Stimulated activated CD8-positive, alpha-beta memory T cell treated with anti-CD3 and anti-CD28 coated beads, Interleukin-12 subunit alpha, Interleukin-12 subunit beta, amount 100 ng/mL, for 4 hours (primary cell): Measurements from ENCODE around the gene PEMT.

Experiments
- DNase-seq: peaks from one replicate; pipeline ENCODE4 v3.0.0-alpha.2; 2020; ENCODE audit warnings: low read depth

Gene PEMT

DNA sequence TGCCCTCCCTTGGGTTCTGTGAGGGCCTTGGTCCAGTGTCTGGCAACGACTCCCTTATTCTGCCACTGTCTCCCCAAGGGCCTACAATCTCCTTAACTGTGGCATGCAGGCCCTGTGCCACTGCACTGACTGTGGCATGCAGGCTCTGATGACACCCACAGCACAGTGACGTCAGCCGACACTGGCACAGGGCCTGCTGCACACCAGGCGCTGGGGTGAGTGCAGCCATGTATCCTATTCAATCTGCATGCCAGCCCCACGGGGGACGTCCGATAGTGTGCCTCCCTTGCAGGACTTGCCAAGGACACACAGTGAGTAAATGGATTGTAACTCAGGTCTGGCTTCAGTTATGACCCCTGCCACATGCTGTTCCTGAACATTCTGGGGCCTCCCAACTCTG lies 55.6 kb downstream of the PEMT start:
- no peak for DNase-seq

DNA sequence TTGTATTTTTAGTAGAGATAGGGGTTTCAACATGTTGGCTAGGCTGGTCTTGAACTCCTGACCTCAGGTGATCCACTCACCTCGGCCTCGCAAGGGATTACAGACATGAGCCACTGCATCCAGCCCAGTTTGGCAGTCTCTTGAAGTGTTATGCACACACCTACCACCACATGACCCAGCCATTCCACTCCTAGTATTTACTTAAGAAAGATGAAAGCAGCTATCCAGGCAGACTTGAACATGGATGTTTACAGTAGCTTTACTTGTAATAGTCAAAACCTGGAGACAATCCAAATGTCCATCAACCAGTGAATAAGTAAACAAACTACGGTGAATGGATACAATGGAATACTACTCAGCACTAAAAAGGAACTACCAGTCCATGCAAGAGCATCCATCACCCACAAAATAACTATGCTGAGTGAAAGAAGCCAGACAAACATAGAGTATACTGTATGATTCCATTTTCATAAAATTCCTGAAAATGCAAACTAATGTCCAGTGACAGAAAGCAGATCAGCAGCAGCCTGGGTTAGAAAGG lies 57.5 kb downstream of the PEMT start:
- DNase-seq = no peak

DNA sequence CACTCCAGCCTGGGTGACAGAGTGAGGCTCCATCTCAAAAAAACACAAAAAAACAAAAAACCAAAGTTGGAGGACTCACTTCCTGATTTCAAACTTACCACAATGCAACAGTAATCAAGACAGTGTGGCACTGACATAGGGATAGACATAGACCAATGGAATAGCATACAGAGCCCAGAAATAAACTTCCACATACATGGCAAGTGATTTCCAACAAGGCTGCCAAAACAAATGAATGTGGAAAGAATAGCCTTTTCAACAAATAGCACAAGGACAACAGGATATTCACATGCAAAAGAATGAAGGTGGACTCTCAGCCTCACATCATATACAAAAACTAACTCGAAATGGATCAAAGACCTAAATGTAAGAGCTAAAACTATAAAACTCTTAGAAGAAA lies 58.5 kb downstream of the PEMT start:
- DNase-seq = no peak

- DNase-seq = no peak
These were observed 60.4 kb downstream of the PEMT start for GRCh38 chr17:17531156-17531555.

- DNase-seq = no peak
These were observed 62.5 kb downstream of the PEMT start for GRCh38 chr17:17528696-17529652.

- no peak for DNase-seq
These were observed 63.5 kb downstream of the PEMT start for GRCh38 chr17:17527956-17528500.

DNA sequence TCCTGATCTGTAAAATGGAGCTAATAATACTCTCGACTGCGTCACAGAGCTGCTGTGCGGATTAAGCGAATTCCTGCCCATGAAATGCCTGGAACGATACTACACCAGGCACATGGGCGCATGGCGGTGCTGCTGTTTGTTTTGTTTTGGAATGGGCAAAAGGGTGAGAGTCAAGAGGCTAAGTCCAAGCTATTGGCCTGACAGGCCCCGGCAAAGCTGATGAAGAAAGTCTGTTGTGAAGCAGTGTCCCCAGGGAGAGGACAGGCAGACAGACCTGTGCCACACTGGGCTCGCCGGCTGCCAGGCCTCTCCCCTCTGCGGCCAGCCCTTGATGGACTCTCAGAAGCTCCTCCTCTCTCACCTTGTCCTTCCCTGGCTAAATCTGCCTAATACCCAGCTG lies 64.0 kb downstream of the PEMT start:
- no peak for DNase-seq

DNA sequence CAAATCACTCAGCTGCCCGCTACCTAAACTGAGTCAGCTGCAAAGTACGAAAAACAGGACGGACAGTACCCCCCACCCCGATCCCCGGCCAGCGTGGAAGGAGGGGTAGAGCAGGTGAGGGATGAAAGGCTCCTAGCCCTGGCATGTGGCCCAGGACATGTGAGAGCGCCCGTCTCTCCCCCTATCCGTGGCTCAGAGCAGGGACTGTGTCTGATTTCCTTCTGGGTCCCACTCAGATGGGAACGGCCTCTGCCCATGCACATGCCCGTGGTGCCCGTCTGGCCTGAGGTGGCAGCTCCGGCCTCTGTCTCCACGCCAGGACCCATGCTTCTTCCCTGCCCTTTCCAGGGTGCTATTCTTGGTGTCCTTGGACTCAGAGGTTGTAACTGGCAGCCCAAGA lies 65.1 kb downstream of the PEMT start:
- DNase-seq = no peak

DNA sequence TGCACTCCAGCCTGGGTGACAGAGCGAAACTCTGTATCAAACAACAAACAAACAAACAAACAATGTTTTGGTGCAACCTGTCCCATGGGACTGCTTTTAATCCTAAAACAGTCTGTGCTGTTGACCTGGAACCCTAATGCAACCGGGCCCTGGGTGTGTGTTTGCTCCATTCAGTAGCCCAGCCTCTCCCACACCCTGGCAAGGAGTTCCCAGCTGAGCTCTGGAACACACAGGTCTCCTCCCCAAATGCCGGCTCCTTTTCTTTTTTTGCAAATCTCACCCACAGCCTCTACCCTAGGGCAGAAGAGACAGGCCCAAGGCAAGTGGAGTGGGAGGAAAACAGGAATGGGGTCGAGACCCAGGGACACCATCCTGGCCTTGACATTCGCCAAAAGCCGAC lies 65.6 kb downstream of the PEMT start:
- DNase-seq = no peak

GRCh38 chr17:17525311-17525710 lies 66.2 kb downstream of the PEMT start:
- DNase-seq = no peak

- no peak for DNase-seq
These were observed 67.6 kb downstream of the PEMT start for GRCh38 chr17:17523731-17524490.

GRCh38 chr17:17523001-17523730 lies 68.3 kb downstream of the PEMT start:
- no peak for DNase-seq

DNA sequence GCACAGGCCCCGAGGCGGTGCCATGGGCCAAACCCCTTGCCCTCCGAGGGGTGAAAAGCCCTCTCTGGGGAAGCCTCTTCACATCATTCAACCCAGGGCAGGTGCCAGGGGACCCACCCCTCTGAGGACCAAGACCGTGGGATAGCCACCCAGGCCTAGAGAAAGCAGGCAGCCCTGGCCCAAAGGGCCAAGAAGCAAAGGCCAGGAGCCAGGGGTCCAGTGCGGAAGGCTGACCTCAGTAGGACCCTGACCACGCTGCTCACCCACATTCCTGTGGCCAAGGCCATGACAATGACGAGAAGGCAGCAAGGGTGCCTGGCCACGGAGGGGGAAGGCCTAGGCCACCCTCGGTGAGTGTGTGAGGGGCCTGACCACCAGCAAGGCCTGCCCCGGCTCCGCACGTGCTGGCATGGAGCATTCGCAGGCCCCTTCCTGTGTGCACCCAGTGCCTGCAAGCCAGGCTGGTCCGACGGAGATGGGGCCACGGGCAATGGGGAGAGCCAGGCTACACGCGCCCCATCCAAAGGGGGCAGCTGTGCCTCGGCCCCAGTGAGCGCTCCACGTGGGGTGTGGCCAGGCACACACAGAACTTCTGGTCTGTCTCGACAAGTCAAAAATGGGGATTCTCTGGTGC lies 70.8 kb downstream of the PEMT start:
- DNase-seq = no peak

DNA sequence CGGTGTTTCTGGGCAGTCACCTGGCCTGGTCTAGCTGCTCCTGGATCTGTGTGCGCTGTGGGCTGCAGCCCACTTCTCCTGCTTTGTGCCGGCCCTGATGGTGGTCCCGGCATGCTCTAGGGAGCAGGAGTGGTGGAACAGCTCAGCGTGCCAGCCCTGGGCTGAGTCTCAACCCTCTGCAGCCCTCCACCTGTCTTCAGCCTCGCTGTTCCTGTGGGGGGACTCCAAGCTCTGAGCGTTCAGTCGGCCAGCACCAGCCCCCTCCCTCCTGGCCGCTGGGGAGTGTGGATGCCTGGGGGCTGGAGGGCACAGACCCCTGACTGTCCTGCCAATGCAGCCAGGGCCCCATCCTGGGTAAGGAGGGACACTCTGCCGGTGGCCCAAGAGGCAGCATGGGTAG lies 71.6 kb downstream of the PEMT start:
- no peak for DNase-seq

GRCh38 chr17:17518951-17519350 lies 72.6 kb downstream of the PEMT start:
- DNase-seq = no peak

DNA sequence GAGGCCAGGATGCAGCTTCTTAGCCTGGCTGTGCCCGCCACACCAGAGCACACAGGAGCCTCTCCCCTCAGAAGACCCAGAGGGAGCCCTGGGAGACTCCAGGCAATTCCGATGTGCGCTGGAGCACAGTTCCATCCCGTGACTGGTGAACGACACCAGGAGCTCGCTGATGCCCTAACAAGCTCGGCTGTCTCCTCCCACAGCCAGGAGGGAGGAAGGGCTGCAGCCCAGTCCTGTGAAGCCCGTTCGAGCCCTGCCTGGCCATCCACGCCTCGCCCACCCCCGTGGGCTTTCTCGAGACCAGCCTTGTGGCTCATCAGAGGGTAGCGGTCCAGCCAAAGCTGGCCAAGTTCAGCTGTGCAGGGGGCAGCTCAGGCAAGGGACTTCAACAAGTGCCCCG lies 73.5 kb downstream of the PEMT start:
- DNase-seq = no peak

- DNase-seq = no peak
These were observed 74.4 kb downstream of the PEMT start for GRCh38 chr17:17516941-17517720.

GRCh38 chr17:17515934-17516930 lies 75.3 kb downstream of the PEMT start:
- DNase-seq = no peak
